ENCODE results near the gene TENT4A.

- no peak for TF ChIP-seq CTCF (conservative IDR thresholded peaks at IDR 0.05)
- TF ChIP-seq ZFX (IDR thresholded peaks at IDR 0.05): no peak
Measured at GRCh38 chr5:6684075-6684474, 29.2 kb upstream of the TENT4A start.

Measured in C4-2B (cell line).